ENCODE results near the gene KCNMA1. TPM values are rescaled to one million over a fixed set of nuclear protein-coding genes. Genes with fewer than 3 reads are reported as not detected.

The KCNMA1 gene
- total RNA-seq, 1 donor from 2014 or later = 0.17 TPM

DNA sequence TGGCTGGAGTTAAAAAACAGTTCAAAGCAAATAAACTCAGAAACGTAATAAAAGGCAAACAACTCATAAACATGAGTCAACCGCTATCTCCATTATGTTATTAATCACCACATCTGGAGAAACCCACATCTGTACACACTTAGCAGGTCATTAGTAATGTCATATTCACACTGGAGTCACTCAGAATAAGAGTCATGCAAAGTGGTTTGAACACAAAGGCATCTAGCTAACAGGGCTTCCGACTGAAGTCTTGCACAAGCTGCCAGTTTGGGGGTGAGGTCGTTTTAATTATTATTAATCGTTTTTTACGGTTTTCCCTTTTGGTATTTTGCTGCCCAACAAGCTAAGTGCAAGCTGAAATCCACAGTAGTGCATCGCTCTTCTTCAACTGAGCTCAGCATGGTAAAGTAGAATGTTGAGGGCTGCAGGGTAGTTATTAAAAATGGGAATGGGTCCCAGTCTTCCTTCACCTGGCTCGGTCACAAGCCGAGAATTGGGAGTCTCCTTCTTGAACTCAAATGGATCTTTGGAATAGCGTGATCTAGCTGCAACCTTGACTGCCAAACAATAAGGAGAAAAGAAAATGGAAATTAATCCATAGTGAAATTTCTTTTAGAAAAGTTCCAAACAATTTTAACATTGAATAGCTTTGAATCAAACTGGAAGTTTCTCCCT lies 663.5 kb downstream of the KCNMA1 start:
- intact Hi-C loops (cut with micrococcal nuclease) = no loop called here

GRCh38 chr10:76973091-76974016 lies 664.3 kb downstream of the KCNMA1 start:
- intact Hi-C loops (cut with micrococcal nuclease) = no loop called here

- intact Hi-C loops (cut with micrococcal nuclease) = no loop called here
Measured at GRCh38 chr10:76972541-76972940, 665.1 kb downstream of the KCNMA1 start.

GRCh38 chr10:76971547-76972170 lies 665.9 kb downstream of the KCNMA1 start:
- intact Hi-C loops (cut with micrococcal nuclease) = no loop called here

- intact Hi-C loops (cut with micrococcal nuclease) = no loop called here
Measured at GRCh38 chr10:76970711-76971519, 666.7 kb downstream of the KCNMA1 start.

DNA sequence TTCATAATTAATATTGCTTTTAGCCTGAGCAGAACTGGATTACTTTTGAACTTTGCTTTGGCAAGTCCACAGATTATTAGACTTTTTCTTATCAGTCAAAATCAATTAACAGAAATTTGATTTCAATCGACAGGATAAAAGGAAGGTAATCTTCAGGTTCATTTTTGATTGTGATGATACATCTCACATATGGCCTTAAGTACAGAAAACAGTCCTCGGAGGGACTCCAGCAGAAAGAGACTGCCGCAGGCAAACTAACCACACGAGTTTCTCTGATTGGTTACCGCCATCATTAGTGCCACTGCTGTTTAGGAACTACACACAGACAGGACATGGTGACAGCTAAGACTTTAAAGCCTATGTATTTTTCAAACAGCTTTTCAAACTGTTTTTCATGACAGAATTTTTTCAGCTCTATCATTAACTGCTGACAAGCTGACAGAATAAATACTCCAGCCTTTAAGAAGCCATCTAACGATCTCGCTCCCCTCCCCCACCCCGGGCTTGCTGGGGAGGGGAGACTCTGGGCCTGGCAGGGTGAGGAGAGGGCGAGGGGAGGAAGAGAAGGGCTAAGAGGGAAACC lies 668.2 kb downstream of the KCNMA1 start:
- intact Hi-C loops (cut with micrococcal nuclease) = no loop called here

- intact Hi-C loops (cut with micrococcal nuclease) = no loop called here
Measured at GRCh38 chr10:76968483-76968882, 669.1 kb downstream of the KCNMA1 start.

DNA sequence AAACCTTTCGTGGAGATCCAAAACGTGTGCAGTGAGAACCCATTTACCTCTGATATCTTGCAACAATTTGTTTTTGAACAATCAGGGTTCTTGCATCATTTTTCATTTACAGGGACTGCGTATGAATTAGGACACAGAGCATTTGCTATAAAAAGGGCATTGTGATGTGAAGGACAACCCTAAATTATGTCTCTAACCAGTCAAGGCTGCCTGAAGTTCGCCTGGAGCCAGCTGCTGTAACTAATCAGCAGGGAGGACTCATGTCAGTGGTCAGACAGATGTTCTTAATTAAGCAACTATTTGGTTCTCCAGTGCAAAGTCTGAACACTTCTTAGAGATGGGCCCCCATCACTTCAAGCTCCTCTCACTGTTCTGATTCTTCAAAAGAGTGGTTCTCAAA lies 674.8 kb downstream of the KCNMA1 start:
- intact Hi-C loops (cut with micrococcal nuclease) = no loop called here

DNA sequence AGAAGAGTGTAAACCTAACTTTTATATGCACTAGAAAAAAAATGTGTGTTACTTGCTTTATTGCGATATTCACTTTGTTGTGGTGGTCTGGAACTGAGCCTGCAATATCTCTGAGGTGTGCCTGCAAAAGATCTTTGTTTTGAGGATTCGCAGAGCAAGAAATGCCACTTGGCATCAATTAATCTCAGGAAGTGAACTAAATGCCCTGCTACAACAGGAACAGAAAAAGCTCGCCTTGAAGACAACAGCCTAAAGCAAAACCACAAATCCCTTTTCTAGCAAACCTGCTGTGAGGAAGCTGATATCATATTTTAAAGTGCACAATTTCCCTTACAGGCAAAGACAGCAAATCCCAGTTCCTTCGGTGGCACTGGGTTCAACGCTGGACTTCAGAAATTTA lies 675.8 kb downstream of the KCNMA1 start:
- intact Hi-C loops (cut with micrococcal nuclease) = no loop called here

DNA sequence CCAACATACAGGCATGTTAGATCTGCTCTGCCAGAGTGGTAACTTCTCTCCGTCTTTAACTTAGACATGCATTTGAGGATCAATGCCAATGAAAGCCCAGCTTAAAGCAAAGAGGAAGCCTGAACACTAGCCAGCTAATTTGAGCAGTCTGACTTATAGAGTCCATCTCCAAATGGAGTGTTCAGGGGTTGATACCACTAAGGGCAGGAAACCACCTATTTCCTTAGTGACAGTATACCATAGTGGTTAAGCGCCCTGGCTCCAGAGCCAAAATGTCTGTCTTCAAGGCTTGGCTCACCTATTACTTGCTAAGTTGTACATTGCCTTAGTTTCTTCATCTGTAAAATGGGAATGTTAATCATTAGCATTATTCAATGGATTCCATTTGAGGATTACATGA lies 678.5 kb downstream of the KCNMA1 start:
- intact Hi-C loops (cut with micrococcal nuclease) = no loop called here

GRCh38 chr10:76954838-76955237 lies 682.8 kb downstream of the KCNMA1 start:
- intact Hi-C loops (cut with micrococcal nuclease) = no loop called here

DNA sequence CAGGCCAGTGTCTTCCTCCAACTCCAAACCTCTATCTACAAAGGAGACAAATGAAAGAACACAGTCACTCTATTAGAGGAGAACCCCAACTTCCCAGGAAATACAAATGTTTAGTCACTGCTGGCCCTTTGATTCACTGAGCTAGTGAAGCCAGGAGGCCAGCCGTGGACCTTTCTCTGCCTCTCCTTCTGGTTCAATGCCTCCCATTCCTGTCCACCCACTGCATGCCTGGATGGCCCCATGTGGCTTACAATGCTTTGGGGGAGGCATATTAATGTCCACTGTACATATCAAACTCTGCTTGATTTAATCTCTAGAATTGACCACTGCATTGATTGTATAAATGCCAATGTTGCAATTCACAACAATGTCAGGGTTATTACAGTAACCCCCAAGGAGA lies 687.3 kb downstream of the KCNMA1 start:
- intact Hi-C loops (cut with micrococcal nuclease) = no loop called here

DNA sequence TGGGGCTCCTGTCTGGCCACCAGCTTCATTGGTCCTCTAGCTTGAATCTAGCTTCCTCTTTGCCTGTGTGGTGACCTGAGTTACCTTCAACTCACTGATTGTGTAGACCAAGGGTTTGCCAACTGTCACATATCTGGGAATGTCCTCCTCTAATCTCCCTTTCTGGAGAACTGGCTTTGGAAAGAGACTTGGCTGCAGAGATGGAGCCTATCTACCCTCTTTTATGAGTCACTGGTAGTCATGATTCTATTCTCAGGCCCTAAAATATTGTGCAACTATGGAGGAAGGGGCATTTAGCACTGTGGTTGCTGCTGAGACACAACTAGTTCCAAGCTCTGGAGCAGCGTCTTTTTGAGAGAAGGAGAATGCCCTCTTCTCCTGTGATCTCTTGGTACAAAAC lies 691.3 kb downstream of the KCNMA1 start:
- intact Hi-C loops (cut with micrococcal nuclease) = no loop called here

GRCh38 chr10:76945166-76945565 lies 692.4 kb downstream of the KCNMA1 start:
- intact Hi-C loops (cut with micrococcal nuclease) = no loop called here

GRCh38 chr10:76944640-76945039 lies 693.0 kb downstream of the KCNMA1 start:
- intact Hi-C loops (cut with micrococcal nuclease) = no loop called here

DNA sequence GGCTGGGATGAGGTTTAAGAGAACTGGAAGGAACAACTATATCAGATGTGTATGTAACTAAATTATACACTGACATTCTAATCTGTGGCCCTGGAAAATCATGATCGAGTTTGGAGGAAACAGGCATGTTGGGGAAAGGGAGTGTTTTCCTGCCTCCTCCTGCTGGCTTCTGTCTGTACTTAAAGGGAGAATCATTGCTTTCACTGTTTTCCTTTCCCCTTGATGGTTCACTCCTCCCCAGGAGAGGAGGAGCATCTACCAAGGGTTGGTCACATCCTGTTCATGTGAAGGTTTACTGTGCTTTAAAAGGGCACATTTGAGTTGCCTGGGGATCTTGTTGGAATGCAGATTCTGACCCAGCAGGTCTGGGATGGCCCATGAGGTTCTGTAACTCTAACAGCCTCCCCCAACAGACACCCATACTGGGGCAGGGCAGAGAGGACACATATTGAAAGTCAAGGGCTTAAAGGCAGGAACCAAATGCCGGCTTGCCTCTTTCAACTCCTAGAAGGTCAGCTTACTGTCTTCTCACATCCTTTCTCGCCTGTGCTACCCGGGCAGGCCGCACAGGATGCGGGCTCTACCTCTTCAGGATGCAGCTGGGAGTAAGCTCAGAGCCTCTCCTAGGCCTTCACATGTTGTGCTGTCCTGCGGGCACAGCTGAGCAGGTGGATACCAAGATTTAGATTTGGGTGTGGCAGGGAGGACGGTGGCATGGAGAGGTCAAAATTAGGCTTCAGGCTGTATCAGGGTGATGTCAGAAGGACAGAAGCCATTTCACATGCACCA lies 694.8 kb downstream of the KCNMA1 start:
- intact Hi-C loops (cut with micrococcal nuclease) = no loop called here

DNA sequence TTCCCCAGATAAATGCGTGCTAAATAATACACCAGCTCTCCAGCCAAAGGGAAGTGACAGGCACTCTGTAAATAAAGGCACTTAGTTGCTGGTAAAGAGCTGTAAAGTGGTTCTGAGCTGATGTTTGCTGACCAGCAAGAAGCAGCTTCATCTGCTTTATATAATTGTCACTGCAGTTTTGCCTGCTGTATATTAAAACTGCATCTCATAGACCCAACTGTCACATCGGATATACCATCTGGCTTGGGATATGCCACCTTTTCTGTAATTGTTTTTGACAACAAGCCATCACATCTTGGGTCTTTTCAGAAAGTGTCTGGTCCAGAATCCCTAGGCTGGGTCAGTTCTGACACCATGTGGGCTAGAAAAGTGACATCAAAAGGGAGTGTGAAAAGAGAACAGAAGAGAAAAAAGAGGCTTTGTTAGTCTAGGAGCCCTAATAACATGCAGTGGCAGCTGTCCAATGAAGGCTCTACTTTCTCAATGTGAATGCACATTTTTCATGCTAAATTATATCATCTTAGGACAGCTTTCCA lies 697.6 kb downstream of the KCNMA1 start:
- intact Hi-C loops (cut with micrococcal nuclease) = no loop called here

GRCh38 chr10:76937181-76937600 lies 700.4 kb downstream of the KCNMA1 start:
- intact Hi-C loops (cut with micrococcal nuclease) = no loop called here

DNA sequence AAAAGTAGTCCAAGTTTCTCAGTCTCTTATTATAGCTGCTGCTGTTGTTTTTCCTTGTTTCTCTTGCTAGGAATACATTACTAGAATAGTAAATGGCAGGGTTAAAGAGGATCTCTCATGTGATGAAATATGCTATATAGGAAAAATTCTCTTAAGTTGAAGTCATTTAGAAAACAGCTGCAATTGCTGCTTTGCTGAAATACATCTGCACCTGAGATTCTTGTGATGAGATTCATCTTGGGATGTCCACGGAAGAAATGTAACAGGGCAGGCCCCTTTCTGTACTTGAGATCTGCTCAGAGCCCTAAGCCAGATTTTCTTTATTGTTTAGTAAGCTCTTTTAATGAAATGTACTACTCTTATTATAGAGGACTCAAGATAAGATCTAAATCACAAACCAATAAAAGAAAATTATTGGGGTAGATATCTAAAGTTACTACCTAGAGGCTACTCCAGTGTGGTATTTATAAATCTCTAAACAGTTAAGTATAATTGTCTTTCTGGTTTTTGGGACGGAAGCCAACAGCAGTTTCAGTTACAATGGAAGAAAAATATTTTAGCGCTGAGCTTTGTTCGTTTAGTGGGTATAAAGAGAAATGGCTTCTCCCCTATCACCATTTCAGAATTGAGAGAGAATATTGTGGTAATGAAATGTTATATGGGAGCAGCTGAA lies 701.5 kb downstream of the KCNMA1 start:
- intact Hi-C loops (cut with micrococcal nuclease) = no loop called here

Measured in T-helper 1 cell treated with Interleukin-12 subunit alpha and Interleukin-12 subunit beta and Interleukin-4 antibody, amounts not matched to agents 30 ng/mL and 1 ng/mL, for 36 hours (primary cell).